HEK293 (cell line): ENCODE measurements around the gene CXorf38.

ENCODE experiments used
- CTCF ChIA-PET: fragments of 350-600 bp; formaldehyde crosslinking; extraction: SDS; loops from one replicate; lab custom pipeline; 2021; ENCODE audit warnings: antibody characterized with exemption; lab: Yijun Ruan, JAX
- POLR2A ChIA-PET: fragments of 300-600 bp; formaldehyde crosslinking; extraction: SDS; loops from one replicate; lab custom pipeline; 2020; ENCODE audit warnings: antibody characterized with exemption, inconsistent platforms; lab: Yijun Ruan, JAX
- H3K27ac ChIP-seq: fragments of 200-500 bp; sonication (Bioruptor generic); 2 replicates; pipeline ENCODE4 v1.5.1; 2014; ENCODE audit warnings: low read depth, low read length, control low read depth, inconsistent platforms; ENCODE audit errors: extremely low read depth
- H3K36me3 ChIP-seq, 2 experiments: fragments of 200-500 bp in 1 of 2; sonication (Bioruptor generic) in 1 of 2; 1 replicate in 1 of 2; 2 replicates in 1 of 2; pipeline ENCODE4 v1.5.1; 2014 to 2017; ENCODE audit warnings: inconsistent platforms in 2 of 2, low read length in 2 of 2; ENCODE audit not compliant: control insufficient read depth in 2 of 2, insufficient read depth in 1 of 2
- H3K4me1 ChIP-seq: fragments of 200-500 bp; sonication (Bioruptor generic); 2 replicates; pipeline ENCODE4 v1.5.1; 2014; ENCODE audit warnings: mild to moderate bottlenecking, low read length, inconsistent platforms; ENCODE audit not compliant: control insufficient read depth, insufficient read depth
- H3K4me3 ChIP-seq: 2 replicates; pipeline ENCODE4 v1.5.1; 2011; ENCODE audit warnings: low read depth, mild to moderate bottlenecking, control low read depth, low read length, moderate library complexity
- H3K9me3 ChIP-seq: fragments of 200-500 bp; sonication (Bioruptor generic); 2 replicates; pipeline ENCODE4 v1.5.1; 2014; ENCODE audit warnings: low read depth, low read length, inconsistent platforms; ENCODE audit not compliant: control insufficient read depth, insufficient read depth
- ATF2 ChIP-seq: fragments of 450-650 bp; formaldehyde crosslinking; IDR thresholded peaks from 2 replicates; pipeline ENCODE4 v1.5.1; 2016; ENCODE audit warnings: missing biosample characterization, missing genetic modification characterization, low read depth
- BCL11B ChIP-seq: fragments of 450-650 bp; formaldehyde crosslinking; IDR thresholded peaks from 2 replicates; pipeline ENCODE4 v1.5.1; 2016; ENCODE audit warnings: low read depth, missing biosample characterization, missing genetic modification characterization
- HIC1 ChIP-seq: fragments of 450-650 bp; formaldehyde crosslinking; IDR thresholded peaks from 2 replicates; pipeline ENCODE4 v1.5.1; 2016; ENCODE audit warnings: missing biosample characterization, missing genetic modification characterization
- KLF10 ChIP-seq: fragments of 450-650 bp; IDR thresholded peaks from 2 replicates; pipeline ENCODE4 v1.5.1; 2018; ENCODE audit warnings: missing biosample characterization, mild to moderate bottlenecking, missing genetic modification characterization
- MZF1 ChIP-seq: fragments of 450-650 bp; formaldehyde crosslinking; IDR thresholded peaks from 2 replicates; pipeline ENCODE4 v1.5.1; 2017; ENCODE audit warnings: missing biosample characterization, missing genetic modification characterization, borderline replicate concordance
- PRDM4 ChIP-seq: fragments of 450-650 bp; formaldehyde crosslinking; IDR thresholded peaks from 2 replicates; pipeline ENCODE4 v1.5.1; 2017; ENCODE audit warnings: missing biosample characterization, missing genetic modification characterization
- SALL2 ChIP-seq: fragments of 450-650 bp; formaldehyde crosslinking; IDR thresholded peaks from 2 replicates; pipeline ENCODE4 v1.5.0; 2017; ENCODE audit warnings: missing biosample characterization, mild to moderate bottlenecking, missing genetic modification characterization, borderline replicate concordance
- SP7 ChIP-seq: fragments of 450-650 bp; formaldehyde crosslinking; IDR thresholded peaks from 2 replicates; pipeline ENCODE4 v1.5.1; 2016; ENCODE audit warnings: missing biosample characterization, missing genetic modification characterization
- ZBTB1 ChIP-seq: fragments of 450-650 bp; formaldehyde crosslinking; IDR thresholded peaks from 2 replicates; pipeline ENCODE4 v1.5.1; 2016; ENCODE audit warnings: missing biosample characterization, missing genetic modification characterization
- ZBTB26 ChIP-seq: fragments of 450-650 bp; formaldehyde crosslinking; optimal IDR thresholded peaks from 2 replicates; pipeline ENCODE3; 2016; ENCODE audit warnings: missing biosample characterization, mild to moderate bottlenecking, missing genetic modification characterization
- ZIC2 ChIP-seq: fragments of 450-650 bp; formaldehyde crosslinking; IDR thresholded peaks from 2 replicates; pipeline ENCODE4 v1.5.1; 2016; ENCODE audit warnings: missing biosample characterization, missing genetic modification characterization
- ZNF140 ChIP-seq: fragments of 450-650 bp; formaldehyde crosslinking; IDR thresholded peaks from 2 replicates; pipeline ENCODE4 v1.5.1; 2016; ENCODE audit warnings: missing biosample characterization, missing genetic modification characterization
- ZNF280C ChIP-seq: fragments of 450-650 bp; formaldehyde crosslinking; IDR thresholded peaks from 2 replicates; pipeline ENCODE4 v1.5.1; 2016; ENCODE audit warnings: missing biosample characterization, missing genetic modification characterization
- ZNF391 ChIP-seq: fragments of 450-650 bp; formaldehyde crosslinking; IDR thresholded peaks from 2 replicates; pipeline ENCODE4 v1.5.1; 2016; ENCODE audit warnings: low read depth, missing biosample characterization, missing genetic modification characterization, borderline replicate concordance
- ZNF449 ChIP-seq: fragments of 450-650 bp; formaldehyde crosslinking; IDR thresholded peaks from 2 replicates; pipeline ENCODE4 v1.5.1; 2017; ENCODE audit warnings: missing biosample characterization, mild to moderate bottlenecking, missing genetic modification characterization, moderate library complexity
- ZNF488 ChIP-seq: fragments of 450-650 bp; formaldehyde crosslinking; IDR thresholded peaks from 2 replicates; pipeline ENCODE4 v1.5.1; 2016; ENCODE audit warnings: missing biosample characterization, missing genetic modification characterization
- ZNF558 ChIP-seq: fragments of 450-650 bp; formaldehyde crosslinking; IDR thresholded peaks from 2 replicates; pipeline ENCODE4 v1.5.1; 2016; ENCODE audit warnings: missing biosample characterization, missing genetic modification characterization
- ZNF561 ChIP-seq: fragments of 450-650 bp; IDR thresholded peaks from 2 replicates; pipeline ENCODE4 v1.5.1; 2018; ENCODE audit warnings: missing biosample characterization, missing genetic modification characterization, borderline replicate concordance
- ZNF629 ChIP-seq: fragments of 450-650 bp; formaldehyde crosslinking; IDR thresholded peaks from 2 replicates; pipeline ENCODE4 v1.5.1; 2017; ENCODE audit warnings: missing biosample characterization, missing genetic modification characterization
- ZNF639 ChIP-seq: fragments of 450-650 bp; formaldehyde crosslinking; IDR thresholded peaks from 2 replicates; pipeline ENCODE4 v1.5.1; 2016; ENCODE audit warnings: missing biosample characterization, missing genetic modification characterization
- ZNF785 ChIP-seq: fragments of 450-650 bp; formaldehyde crosslinking; IDR thresholded peaks from 2 replicates; pipeline ENCODE4 v1.5.1; 2016; ENCODE audit warnings: missing biosample characterization, missing genetic modification characterization

Gene CXorf38

DNA sequence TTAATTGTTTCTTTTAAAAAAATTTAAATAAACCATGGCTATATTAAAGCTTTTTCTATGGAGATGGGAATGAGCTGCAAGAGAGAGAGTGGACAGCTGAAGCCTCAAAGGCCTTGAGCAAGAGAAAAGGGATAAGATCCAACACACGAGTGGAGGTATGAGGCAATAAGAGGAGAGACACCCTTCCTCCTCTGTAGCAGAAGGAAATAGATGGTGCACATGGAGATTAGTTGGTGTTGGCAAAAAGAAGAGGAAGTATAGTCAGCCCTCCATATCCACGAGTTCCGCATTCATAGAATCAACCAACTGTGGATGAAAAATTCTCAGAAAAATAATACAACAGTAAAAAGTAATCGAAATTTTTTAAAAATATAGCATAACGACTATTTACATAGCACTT, 3.2 kb downstream of the CXorf38 start:
- Histone ChIP-seq H3K4me3 (no peak overlapping the region), H3K9me3 (no peaks in the 10 kb centered on the region), H3K27ac (no peak overlapping the region), H3K4me1 (peaks cover 6% of the 10 kb centered on the region), H3K36me3 (peaks cover 37 to 44% of the 10 kb centered on the region in 2 experiments)
- TF ChIP-seq HIC1 (tag by site-specific recombination) (no peak), ZNF449 (tag by site-specific recombination) (no peak), SALL2 (tag by site-specific recombination) (no peak), BCL11B (tag by site-specific recombination) (no peak), PRDM4 (tag by site-specific recombination) (no peak), KLF10 (tag by site-specific recombination) (no peak)
- CTCF ChIA-PET: no interaction called here
- POLR2A ChIA-PET: no interaction called here

DNA sequence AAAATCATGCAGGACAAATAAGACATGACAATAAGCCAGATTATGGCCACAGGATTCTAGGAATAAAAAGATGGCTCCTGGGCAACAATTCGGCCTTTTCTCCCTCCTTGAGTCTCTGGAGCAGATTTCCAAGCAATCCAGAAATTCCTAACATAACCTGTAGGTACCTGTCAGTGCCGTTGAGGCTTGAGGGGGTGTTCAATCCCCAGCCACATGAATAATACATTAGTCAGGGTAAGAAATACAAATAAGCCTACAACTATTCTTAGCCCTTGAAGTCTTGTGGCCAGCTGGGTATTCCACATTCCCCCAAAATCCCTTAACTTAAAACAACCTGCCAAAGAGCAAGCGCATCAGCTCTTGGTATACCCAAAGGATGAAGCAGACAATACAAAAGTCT, 9.7 kb downstream of the CXorf38 start:
- peaks cover 57 to 92% of the 10 kb centered on the region in 2 experiments for H3K36me3 ChIP-seq
- no peak for TF ChIP-seq ZNF140 (tag by site-specific recombination)
- no peak for TF ChIP-seq ZNF391 (tag by site-specific recombination)
- no peak for TF ChIP-seq ZBTB26 (tag by site-specific recombination)
- no peak for TF ChIP-seq ZBTB1 (tag by site-specific recombination)
- TF ChIP-seq ZIC2: no peak
- no peak for TF ChIP-seq ZNF629 (tag by site-specific recombination)
- no peak for TF ChIP-seq ZNF488 (tag by site-specific recombination)
- TF ChIP-seq SP7 (tag by site-specific recombination): no peak
- no peak for TF ChIP-seq ATF2 (tag by site-specific recombination)
- no peak for TF ChIP-seq ZNF785 (tag by site-specific recombination)
- TF ChIP-seq ZNF280C (tag by site-specific recombination): no peak
- no peak for TF ChIP-seq ZNF639
- no peak for TF ChIP-seq ZNF561 (tag by site-specific recombination)
- TF ChIP-seq ZNF558 (tag by site-specific recombination): no peak
- no peak for TF ChIP-seq MZF1 (tag by site-specific recombination)

More for the DNA sequence above, 9.7 kb downstream of the CXorf38 start:
- H3K4me1 ChIP-seq: no peaks in the 10 kb centered on the region
- H3K4me3 ChIP-seq: no peak overlapping the region
- ChIA-PET CTCF (interaction anchor here (0.7 to 1.5 kb wide), 2 partner anchors 70 to 94 kb away, joined by 3 read pairs; no protein-coding TSS in a partner anchor), POLR2A (no interaction called here)
- H3K9me3 ChIP-seq: no peaks in the 10 kb centered on the region
- H3K27ac ChIP-seq: no peak overlapping the region
